ENCODE results near the gene FAM20C. TPM values are rescaled to one million over a fixed set of nuclear protein-coding genes. Genes with fewer than 3 reads are reported as not detected.

FAM20C gene
- total RNA-seq, 1 donor from 2014 or later: 42.9 TPM

- H3K9me3 ChIP-seq: no peaks in the 10 kb centered on the region
- DNase-seq: no peak
- no peak for TF ChIP-seq CTCF (IDR thresholded peaks at IDR 0.05)
Observed at GRCh38 chr7:194252-195009, 2.1 kb downstream of the FAM20C start.

GRCh38 chr7:195010-195829 is 2.8 kb downstream of the FAM20C start:
- Histone ChIP-seq H3K4me3 (peak overlapping the region; percentile 70), H3K36me3 (peaks cover 52% of the 10 kb centered on the region), H3K27me3 (ENCODE audit: low read depth) (no peaks in the 10 kb centered on the region), H3K9me3 (no peaks in the 10 kb centered on the region), H3K27ac (no peak overlapping the region), H3K4me1 (peaks cover 39% of the 10 kb centered on the region)
- intact Hi-C loops (cut with DNase I): no loop called here
- ATAC-seq (no peak), DNase-seq (no peak)
- no peak for TF ChIP-seq CTCF (IDR thresholded peaks at IDR 0.05)

More at GRCh38 chr7:194252-195009, 2.1 kb downstream of the FAM20C start:
- Histone ChIP-seq H3K4me1 (peaks cover 39% of the 10 kb centered on the region), H3K4me3 (peak overlapping the region; percentile 70), H3K36me3 (peaks cover 44% of the 10 kb centered on the region), H3K27me3 (ENCODE audit: low read depth) (no peaks in the 10 kb centered on the region), H3K27ac (no peak overlapping the region)
- intact Hi-C loops (cut with DNase I): no loop called here
- no peak for ATAC-seq

- DNase-seq: no peak
- peaks cover 57% of the 10 kb centered on the region for H3K36me3 ChIP-seq
- intact Hi-C loops (cut with DNase I): no loop called here
Observed at GRCh38 chr7:195830-196128, 3.4 kb downstream of the FAM20C start.

GRCh38 chr7:196283-196682 is 3.9 kb downstream of the FAM20C start:
- Histone ChIP-seq H3K27me3 (ENCODE audit: low read depth) (no peaks in the 10 kb centered on the region), H3K9me3 (no peaks in the 10 kb centered on the region), H3K36me3 (peaks cover 62% of the 10 kb centered on the region), H3K27ac (no peak overlapping the region), H3K4me3 (no peak overlapping the region), H3K4me1 (peaks cover 36% of the 10 kb centered on the region)
- ATAC-seq (no peak), DNase-seq (no peak)
- intact Hi-C loops (cut with DNase I): no loop called here
- TF ChIP-seq CTCF (IDR thresholded peaks at IDR 0.05): no peak

More at GRCh38 chr7:195830-196128, 3.4 kb downstream of the FAM20C start:
- TF ChIP-seq CTCF (IDR thresholded peaks at IDR 0.05): no peak
- Histone ChIP-seq H3K9me3 (no peaks in the 10 kb centered on the region), H3K4me3 (peak overlapping the region; percentile 70), H3K27ac (no peak overlapping the region), H3K27me3 (ENCODE audit: low read depth) (no peaks in the 10 kb centered on the region), H3K4me1 (peaks cover 39% of the 10 kb centered on the region)
- ATAC-seq: no peak

GRCh38 chr7:196778-197321 is 4.5 kb downstream of the FAM20C start:
- Histone ChIP-seq H3K27me3 (ENCODE audit: low read depth) (no peaks in the 10 kb centered on the region), H3K9me3 (no peaks in the 10 kb centered on the region), H3K4me3 (no peak overlapping the region), H3K4me1 (peaks cover 31% of the 10 kb centered on the region), H3K36me3 (peaks cover 67% of the 10 kb centered on the region), H3K27ac (no peak overlapping the region)
- no peak for ATAC-seq
- intact Hi-C loops (cut with DNase I): no loop called here
- no peak for DNase-seq
- no peak for TF ChIP-seq CTCF (IDR thresholded peaks at IDR 0.05)

Measured in lower lobe of right lung (tissue), 2 donors.